Stimulated activated CD4-positive, alpha-beta T cell treated with anti-CD3 and anti-CD28 coated beads, Interleukin-2, amount 100 ng/mL, for 48 hours (primary cell): ENCODE measurements around the gene CDKAL1.
"Not testable (repeated sequence)": the region's sequence is repeated elsewhere in the genome, so short reads cannot be mapped to it uniquely, and the experiment has no call there.

ENCODE experiments used
- DNase-seq, 2 donors: peaks; one replicate each; pipeline ENCODE4 v3.0.0-alpha.2; 2020

CDKAL1 gene

DNA sequence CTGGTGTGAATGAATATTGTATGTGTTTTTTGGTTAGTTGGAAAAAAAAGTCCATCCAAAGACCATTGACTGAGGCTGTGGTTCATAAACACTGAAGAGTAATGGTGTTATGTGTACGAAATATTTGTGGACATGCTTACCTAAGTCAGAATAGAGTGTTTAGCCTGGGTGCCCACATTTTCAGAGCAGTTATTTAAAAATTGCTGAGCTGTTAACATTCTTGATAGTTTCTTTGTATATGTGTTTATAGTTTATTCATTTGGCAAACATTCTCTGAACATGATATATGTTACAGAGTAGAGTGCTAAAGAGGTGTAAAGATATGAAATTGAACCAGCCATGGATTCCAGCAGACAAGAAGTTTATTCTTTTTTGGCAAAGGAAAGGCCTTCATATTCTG is 20.6 kb downstream of the CDKAL1 start:
- no peak for DNase-seq

GRCh38 chr6:20559924-20560551 is 25.8 kb downstream of the CDKAL1 start:
- DNase-seq, result no peak

DNA sequence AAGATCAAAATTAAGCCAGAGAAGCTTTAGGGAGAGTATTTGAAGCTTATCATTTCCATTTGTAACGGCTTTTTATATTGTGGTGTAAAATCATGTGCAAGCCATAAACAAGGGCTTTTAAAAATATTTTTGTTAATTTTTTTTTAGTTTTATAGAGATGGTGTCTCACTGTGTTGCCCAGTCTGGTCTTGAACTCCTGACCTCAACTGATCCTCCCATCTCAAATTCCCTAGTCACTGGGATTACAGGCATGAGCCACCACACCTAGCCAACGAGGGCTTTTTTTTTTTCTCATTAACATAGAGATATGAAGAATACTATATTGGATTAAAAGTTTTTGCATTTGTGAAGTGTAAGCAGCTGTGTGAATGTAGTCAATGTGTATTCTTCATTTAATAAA is 29.1 kb downstream of the CDKAL1 start:
- no peak for DNase-seq

DNA sequence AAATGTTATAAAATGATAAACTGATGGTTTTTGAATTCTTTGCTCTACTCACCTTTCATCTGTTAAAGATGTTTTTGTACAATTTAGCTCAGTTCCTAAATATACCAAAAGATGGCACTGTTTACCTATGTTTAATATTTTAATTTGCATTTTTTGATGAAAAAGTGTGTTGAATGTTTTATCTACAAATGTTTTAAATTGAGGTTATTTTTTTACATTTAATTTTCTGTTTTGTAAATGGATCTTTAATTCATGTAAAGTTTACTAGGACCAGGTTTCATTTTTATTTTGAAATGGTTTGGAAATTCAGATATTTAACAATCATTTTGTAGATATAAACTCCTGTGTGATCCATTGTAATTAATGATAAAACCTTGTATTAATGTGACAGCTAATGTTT is 30.0 kb downstream of the CDKAL1 start:
- DNase-seq, result no peak

DNA sequence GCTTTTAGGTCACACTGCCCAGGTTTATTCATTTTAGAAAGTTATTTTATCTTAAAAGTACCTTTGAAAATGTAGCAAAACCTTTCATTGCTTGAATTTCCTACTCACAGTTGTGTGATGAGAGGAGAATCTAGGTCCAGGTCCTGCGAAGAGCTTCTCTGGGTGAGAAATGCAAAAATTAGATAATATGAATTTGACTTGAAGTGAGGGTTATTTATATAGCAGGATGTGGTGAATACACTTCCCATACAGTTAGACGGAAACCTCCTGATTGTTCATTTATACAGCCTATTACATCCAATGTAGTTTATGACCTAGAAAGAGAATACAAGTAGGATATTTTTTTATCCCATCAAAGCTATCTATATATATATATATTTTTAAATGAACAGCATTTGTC is 30.5 kb downstream of the CDKAL1 start:
- no peak for DNase-seq

GRCh38 chr6:20565342-20565741 is 31.1 kb downstream of the CDKAL1 start:
- no peak for DNase-seq

- no peak for DNase-seq
These were observed 31.9 kb downstream of the CDKAL1 start for GRCh38 chr6:20566109-20566508.

DNA sequence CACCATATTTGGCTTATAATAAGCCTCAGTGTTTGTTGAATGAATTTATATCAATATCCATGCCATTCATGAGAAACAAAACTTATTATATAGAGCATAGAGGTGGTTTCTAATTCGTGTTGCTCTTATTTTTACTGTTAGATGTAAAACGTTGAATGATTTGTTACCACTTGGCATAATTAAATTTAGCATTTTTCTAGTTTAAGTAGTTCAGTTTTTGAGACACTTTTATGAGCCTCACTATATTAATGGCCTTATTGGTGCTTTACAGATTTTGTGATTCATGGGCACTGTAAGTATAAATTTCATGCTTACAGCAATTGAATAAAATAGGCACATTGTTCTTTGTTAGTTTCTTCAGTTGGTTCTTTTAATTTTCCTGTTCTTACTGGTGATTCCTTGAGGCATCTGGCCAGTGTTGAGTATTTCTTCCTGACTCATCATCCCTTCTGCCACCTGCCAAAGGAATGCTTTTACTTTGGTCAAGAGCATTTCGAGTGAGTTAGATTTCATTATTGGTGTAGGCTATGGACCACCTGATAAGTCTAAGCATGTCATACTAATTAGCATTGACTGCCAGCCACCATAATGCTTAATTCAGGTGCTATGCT is 34.8 kb downstream of the CDKAL1 start:
- DNase-seq, result no peak

DNA sequence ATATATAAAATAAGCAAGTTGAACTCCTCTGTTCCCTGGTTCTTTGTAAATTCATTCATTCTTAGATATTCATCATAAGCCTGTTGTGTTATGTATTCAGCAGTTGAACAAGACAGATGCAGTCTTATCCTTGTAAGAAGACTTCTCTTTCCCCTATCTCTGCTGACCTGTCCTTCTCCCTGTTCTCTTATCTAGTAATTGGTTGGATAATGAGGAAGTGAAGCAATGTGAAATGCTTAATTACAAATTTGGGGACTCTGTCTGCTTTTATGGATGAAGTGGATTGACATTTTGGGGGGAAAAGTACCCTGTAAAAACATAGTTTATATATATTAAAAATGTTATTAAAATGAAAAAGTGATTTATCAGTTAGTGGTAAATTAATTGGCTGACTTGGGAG is 37.0 kb downstream of the CDKAL1 start:
- DNase-seq, result no peak

- DNase-seq, result no peak
These were observed 38.0 kb downstream of the CDKAL1 start for GRCh38 chr6:20572288-20572687.

DNA sequence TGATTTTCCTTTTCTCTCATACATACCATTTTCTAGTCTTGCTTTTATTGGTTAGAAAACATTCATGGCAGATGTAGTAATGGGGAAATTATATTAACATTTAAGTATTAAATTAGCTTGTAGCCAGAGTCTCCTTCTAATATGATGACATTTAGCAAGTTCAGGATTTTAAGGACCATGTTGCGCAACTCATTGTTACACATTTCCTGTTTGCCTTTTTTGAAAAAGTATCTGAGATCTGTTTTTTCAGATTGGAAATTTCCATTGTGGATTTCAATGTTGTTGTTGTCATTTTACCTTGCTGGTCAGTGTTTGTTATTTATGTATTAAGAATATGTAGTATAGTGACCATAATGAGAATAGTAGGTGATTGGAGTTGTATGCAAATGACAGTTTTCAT is 38.7 kb downstream of the CDKAL1 start:
- no peak for DNase-seq

DNA sequence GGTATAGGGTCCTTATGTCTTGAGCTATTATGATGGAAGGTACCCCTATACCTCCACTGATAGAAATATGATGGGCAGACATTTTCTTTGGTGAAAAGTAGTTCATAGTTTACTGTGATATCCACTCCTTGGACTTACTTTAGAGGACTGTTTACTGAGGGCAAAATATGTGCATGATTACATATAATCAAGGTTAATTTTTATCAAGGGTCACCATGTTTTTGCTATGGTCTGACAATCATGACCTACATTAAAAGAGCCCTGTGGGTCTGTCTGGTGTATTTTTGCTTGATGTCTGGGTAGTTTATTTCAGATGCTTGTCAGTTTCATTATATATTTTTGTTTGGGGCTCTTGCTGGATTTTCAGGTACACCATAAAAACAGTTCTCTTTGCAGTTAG is 40.1 kb downstream of the CDKAL1 start:
- DNase-seq, result no peak

DNA sequence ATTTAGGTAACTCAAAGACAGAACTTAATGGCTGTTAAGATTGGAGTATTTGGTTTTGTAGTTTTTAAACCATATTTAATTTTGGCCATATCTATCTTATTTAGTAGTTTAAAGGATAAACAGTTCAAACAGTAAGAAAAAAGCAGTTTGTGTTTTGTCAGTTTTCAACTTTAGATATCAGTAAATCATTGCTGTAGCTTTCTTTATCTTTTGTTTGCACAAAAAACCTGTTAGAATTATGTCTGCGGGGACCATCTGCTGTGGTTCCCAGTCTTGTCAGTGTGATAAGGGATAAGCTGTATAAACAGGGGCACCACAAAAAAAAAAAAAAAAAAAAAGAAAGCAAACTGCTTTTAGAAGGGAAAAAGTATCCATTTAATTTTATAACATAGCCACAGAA is 40.9 kb downstream of the CDKAL1 start:
- no peak for DNase-seq

- DNase-seq, result no peak
These were observed 41.6 kb downstream of the CDKAL1 start for GRCh38 chr6:20575704-20576451.

- no peak for DNase-seq
These were observed 43.0 kb downstream of the CDKAL1 start for GRCh38 chr6:20577173-20577688.

GRCh38 chr6:20581070-20581469 is 46.8 kb downstream of the CDKAL1 start:
- no peak for DNase-seq

- DNase-seq, result no peak
These were observed 48.6 kb downstream of the CDKAL1 start for GRCh38 chr6:20582586-20583443.

DNA sequence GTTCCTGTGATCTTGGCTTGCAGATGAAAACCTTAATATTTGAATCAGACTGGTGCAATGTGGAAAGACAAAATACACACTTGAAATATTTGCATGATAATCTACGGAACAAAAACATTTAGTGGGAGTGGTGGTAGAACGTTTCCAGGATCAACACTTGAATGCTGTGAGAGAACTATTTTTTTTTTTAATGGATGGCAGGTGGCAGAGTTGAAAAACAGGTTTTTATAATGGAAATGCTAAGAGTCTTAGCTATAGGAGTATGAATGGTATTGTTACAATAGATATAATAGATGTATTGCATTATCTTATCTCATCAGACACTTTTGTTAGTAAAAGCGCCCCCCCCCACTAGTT is 49.2 kb downstream of the CDKAL1 start:
- DNase-seq, result no peak

DNA sequence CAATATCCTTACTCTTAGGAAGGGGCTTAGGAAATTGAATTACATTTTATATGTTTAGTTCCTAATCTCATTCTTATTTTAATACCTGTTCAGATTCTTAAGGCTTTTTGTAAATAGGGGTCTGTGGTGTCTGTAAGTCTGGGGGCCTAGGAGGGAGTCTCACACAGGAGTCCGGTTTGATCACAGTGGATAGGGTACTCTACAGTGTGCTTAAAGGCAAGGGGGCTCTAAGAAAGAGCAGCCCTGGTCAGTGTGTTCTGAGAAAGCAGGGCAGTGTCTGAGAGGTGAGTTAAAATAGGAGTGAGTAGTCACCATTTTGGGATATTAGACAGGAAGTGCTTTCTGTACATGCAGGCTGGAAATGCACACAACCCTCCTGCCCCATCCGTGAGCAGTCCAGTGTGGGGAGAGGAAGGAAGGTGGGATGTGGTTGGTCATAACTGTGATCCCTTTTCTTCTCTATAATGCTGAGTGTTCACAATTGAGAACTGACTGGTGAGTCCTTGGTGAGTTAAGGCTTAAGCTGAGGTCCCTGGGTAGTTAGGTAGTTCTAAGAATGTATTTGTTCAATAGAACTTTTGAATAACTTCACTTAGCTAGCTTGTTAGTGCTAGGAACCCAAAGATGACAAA is 50.0 kb downstream of the CDKAL1 start:
- no peak for DNase-seq

- DNase-seq, result no peak
These were observed 55.0 kb downstream of the CDKAL1 start for GRCh38 chr6:20589266-20589665.

- DNase-seq, result not testable (repeated sequence)
These were observed 56.2 kb downstream of the CDKAL1 start for GRCh38 chr6:20590476-20590875.

GRCh38 chr6:20594299-20594853 is 60.1 kb downstream of the CDKAL1 start:
- not testable (repeated sequence) for DNase-seq
